HG02798 (cell line): ENCODE data around the gene SYNJ2.

ENCODE experiments used
- ATAC-seq: cut with Tn5 transposase; IDR thresholded peaks from one replicate; pipeline ENCODE4 v1.9.1; 2021; ENCODE audit warnings: mild to moderate bottlenecking; ENCODE audit not compliant: unreplicated experiment, poor library complexity

Gene SYNJ2

GRCh38 chr6:157996918-157997702 is 15.4 kb downstream of the SYNJ2 start:
- ATAC-seq = no peak

GRCh38 chr6:157997893-157998608 is 16.4 kb downstream of the SYNJ2 start:
- no peak for ATAC-seq

GRCh38 chr6:157998707-157999167 is 17.1 kb downstream of the SYNJ2 start:
- ATAC-seq = no peak

GRCh38 chr6:157999168-158000051 is 17.7 kb downstream of the SYNJ2 start:
- no peak for ATAC-seq

GRCh38 chr6:158000530-158001307 is 19.1 kb downstream of the SYNJ2 start:
- ATAC-seq = no peak

GRCh38 chr6:158002249-158002950 is 20.7 kb downstream of the SYNJ2 start:
- ATAC-seq = no peak

GRCh38 chr6:158002951-158003853 is 21.5 kb downstream of the SYNJ2 start:
- ATAC-seq = no peak

- no peak for ATAC-seq
Measured at GRCh38 chr6:158003910-158004700, 22.4 kb downstream of the SYNJ2 start.

- ATAC-seq = no peak
Measured at GRCh38 chr6:158004701-158005095, 23.0 kb downstream of the SYNJ2 start.

- no peak for ATAC-seq
Measured at GRCh38 chr6:158005626-158006180, 24.0 kb downstream of the SYNJ2 start.

GRCh38 chr6:158006331-158006730 is 24.7 kb downstream of the SYNJ2 start:
- ATAC-seq = no peak

GRCh38 chr6:158006821-158007570 is 25.3 kb downstream of the SYNJ2 start:
- ATAC-seq = no peak

GRCh38 chr6:158008864-158009113 is 27.1 kb downstream of the SYNJ2 start:
- ATAC-seq = no peak

GRCh38 chr6:158009114-158009891 is 27.6 kb downstream of the SYNJ2 start:
- no peak for ATAC-seq

GRCh38 chr6:158009935-158010585 is 28.4 kb downstream of the SYNJ2 start:
- no peak for ATAC-seq
